Measurements from ENCODE around the gene MT1M. TPM values are rescaled to one million over a fixed set of nuclear protein-coding genes. Genes with fewer than 3 reads are reported as not detected.

MT1M gene
- total and polyA plus RNA-seq, 10 donors = 0.44 to 11.8 (median 3.6) TPM

GRCh38 chr16:56675685-56676210 lies 43.3 kb downstream of the MT1M start:
- TF ChIP-seq, protein P1, sequence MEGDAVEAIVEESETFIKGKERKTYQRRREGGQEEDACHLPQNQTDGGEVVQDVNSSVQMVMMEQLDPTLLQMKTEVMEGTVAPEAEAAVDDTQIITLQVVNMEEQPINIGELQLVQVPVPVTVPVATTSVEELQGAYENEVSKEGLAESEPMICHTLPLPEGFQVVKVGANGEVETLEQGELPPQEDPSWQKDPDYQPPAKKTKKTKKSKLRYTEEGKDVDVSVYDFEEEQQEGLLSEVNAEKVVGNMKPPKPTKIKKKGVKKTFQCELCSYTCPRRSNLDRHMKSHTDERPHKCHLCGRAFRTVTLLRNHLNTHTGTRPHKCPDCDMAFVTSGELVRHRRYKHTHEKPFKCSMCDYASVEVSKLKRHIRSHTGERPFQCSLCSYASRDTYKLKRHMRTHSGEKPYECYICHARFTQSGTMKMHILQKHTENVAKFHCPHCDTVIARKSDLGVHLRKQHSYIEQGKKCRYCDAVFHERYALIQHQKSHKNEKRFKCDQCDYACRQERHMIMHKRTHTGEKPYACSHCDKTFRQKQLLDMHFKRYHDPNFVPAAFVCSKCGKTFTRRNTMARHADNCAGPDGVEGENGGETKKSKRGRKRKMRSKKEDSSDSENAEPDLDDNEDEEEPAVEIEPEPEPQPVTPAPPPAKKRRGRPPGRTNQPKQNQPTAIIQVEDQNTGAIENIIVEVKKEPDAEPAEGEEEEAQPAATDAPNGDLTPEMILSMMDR (IDR thresholded peaks at IDR 0.05 in 8 of 11, conservative IDR thresholded peaks at IDR 0.05 in 3 of 11) = no peak
- TF ChIP-seq POLR2A (IDR thresholded peaks at IDR 0.05) (no peak), POLR2AphosphoS5 (IDR thresholded peaks at IDR 0.05) (no peak)
- H3K27ac ChIP-seq = no peak overlapping the region
- intact Hi-C loops (cut with DNase I; ENCODE audit: low total_unique reads) = no loop called here
- peaks cover 0 to 14% (median 9%) of the 10 kb centered on the region in 6 donors for H3K4me1 ChIP-seq
- H3K36me3 ChIP-seq = no peaks in the 10 kb centered on the region
- peak overlapping the region in 5 of 8 donors; percentile 16 to 54 (median 18) for H3K4me3 ChIP-seq
- DNase-seq = no peak
- H3K27me3 ChIP-seq (replicated peaks in 1 of 7) = peaks cover 3 to 68% (median 11%) of the 10 kb centered on the region in 7 donors
- no peaks in the 10 kb centered on the region for H3K9me3 ChIP-seq
- 2 to 7% (median 5%) methylated on average over 31 to 32 of the region's 32 CpGs for WGBS, 5 donors

DNA sequence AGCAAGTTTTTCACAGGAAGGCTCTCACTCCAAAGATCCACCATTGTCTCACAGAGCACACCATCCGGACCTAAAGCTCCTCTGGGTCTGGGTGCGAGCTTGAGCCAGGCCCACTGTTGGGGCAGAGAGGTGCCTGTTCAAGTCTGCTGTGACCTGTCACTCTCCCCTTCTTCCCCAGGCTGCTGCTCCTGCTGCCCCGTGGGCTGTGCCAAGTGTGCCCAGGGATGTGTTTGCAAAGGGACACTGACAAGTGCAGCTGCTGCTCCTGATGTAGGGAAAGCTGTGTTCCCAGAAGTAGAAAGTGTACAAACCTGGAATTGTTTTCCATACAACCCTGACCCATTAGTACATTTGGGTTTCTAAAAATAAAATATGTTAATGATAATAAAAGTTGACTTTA lies 45.0 kb downstream of the MT1M start:
- no peak for DNase-seq
- no peaks in the 10 kb centered on the region for H3K36me3 ChIP-seq
- WGBS, 5 donors = 81 to 93% (median 84%) methylated on average over 3 of the region's 3 CpGs
- H3K4me1 ChIP-seq = peaks cover 0 to 29% (median 20%) of the 10 kb centered on the region in 6 donors
- H3K27ac ChIP-seq = no peak overlapping the region
- no peak for TF ChIP-seq POLR2A (IDR thresholded peaks at IDR 0.05)
- TF ChIP-seq POLR2AphosphoS5 (IDR thresholded peaks at IDR 0.05) = no peak
- TF ChIP-seq, protein P1 (IDR thresholded peaks at IDR 0.05 in 8 of 11, conservative IDR thresholded peaks at IDR 0.05 in 3 of 11) = no peak
- no peaks in the 10 kb centered on the region for H3K9me3 ChIP-seq
- intact Hi-C loops (cut with DNase I; ENCODE audit: low total_unique reads) = no loop called here
- no peak overlapping the region for H3K4me3 ChIP-seq
- H3K27me3 ChIP-seq (replicated peaks in 1 of 7) = peaks cover 3 to 51% (median 9%) of the 10 kb centered on the region in 7 donors

GRCh38 chr16:56679078-56679730 lies 46.7 kb downstream of the MT1M start:
- H3K4me1 ChIP-seq = peaks cover 0 to 44% (median 33%) of the 10 kb centered on the region in 6 donors
- intact Hi-C loops (cut with DNase I; ENCODE audit: low total_unique reads) = no loop called here
- TF ChIP-seq, protein P1 (IDR thresholded peaks at IDR 0.05 in 8 of 11, conservative IDR thresholded peaks at IDR 0.05 in 3 of 11) = no peak
- no peak overlapping the region for H3K4me3 ChIP-seq
- H3K27ac ChIP-seq = no peak overlapping the region
- peaks cover 3 to 34% (median 9%) of the 10 kb centered on the region in 7 donors for H3K27me3 ChIP-seq (replicated peaks in 1 of 7)
- 84 to 93% (median 91%) methylated on average over 3 of the region's 3 CpGs for WGBS, 5 donors
- H3K36me3 ChIP-seq = no peaks in the 10 kb centered on the region
- no peaks in the 10 kb centered on the region for H3K9me3 ChIP-seq
- no peak for DNase-seq

DNA sequence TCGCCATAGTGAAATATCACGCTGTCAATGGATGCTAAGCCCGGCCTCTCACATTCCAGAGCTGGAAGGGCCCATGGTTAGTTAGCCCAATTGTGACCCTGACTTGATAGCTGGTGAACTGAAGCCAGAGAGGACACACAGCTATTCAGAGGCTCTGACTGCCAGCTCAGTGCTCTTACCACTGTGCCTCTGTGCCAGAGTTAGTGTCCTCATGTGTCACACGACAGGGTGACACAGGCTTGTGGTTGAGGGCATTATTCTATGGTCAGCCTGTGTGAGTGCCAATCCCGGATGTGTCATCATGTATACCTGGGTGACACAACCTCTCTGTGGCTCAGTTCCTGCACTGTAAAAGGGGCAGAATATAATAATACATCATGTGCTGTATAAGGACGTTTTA lies 47.4 kb downstream of the MT1M start:
- intact Hi-C loops (cut with DNase I; ENCODE audit: low total_unique reads) = loop anchor here (10.0 kb wide), 1 partner anchor 75 kb away; the partner anchor contains the start of gene MT2A
- 79 to 95% (median 86%) methylated on average over 5 to 6 of the region's 6 CpGs for WGBS, 5 donors
- no peak overlapping the region for H3K4me3 ChIP-seq
- H3K36me3 ChIP-seq = no peaks in the 10 kb centered on the region
- H3K27ac ChIP-seq = no peak overlapping the region
- no peaks in the 10 kb centered on the region for H3K9me3 ChIP-seq
- H3K4me1 ChIP-seq = peaks cover 0 to 44% (median 33%) of the 10 kb centered on the region in 6 donors
- no peak for TF ChIP-seq POLR2AphosphoS5 (IDR thresholded peaks at IDR 0.05)
- TF ChIP-seq POLR2A (IDR thresholded peaks at IDR 0.05) = no peak
- TF ChIP-seq, protein P1 (IDR thresholded peaks at IDR 0.05 in 8 of 11, conservative IDR thresholded peaks at IDR 0.05 in 3 of 11) = no peak
- no peak for DNase-seq
- H3K27me3 ChIP-seq (replicated peaks in 1 of 7) = peaks cover 3 to 30% (median 9%) of the 10 kb centered on the region in 7 donors
